ENCODE measurements around the gene VWA7.
A peak's percentile ranks its signal among the peaks of the same experiment; 100 is the strongest.

The VWA7 gene

DNA sequence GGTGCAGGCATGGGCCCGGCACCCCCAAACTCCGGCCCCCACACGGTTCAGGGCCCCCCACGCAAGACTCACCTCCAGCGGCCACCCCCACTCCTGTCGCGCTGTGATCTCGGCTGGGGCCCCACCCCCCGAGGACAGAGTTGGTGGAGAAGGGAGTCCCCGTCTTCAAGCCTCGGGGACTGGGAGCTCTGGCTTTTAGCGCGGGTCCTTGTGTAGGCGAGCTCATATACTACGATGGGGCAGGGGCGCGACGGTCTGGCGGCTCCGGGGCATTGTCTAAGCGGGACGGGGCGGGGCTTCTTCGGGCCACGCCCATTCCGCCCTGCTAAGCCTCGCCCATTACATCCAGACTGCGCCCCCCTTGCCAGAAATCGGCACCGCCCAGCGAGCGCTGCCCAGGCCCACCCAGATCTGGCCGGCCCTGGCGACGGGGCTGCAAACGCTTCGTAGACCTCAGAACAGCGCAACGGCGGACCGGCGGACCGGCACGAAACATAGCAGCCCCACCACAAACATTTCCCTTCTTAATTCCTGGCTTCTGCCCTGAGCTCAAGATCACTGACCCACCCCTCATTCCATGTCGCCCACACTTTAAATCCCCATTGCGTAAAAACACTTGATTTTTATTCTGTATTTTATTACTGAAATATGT is 47.0 kb downstream of the VWA7 start (continued):
- TF ChIP-seq ZNF544 (tag by site-specific recombination; IDR thresholded peaks at IDR 0.05) (no peak), ZNF37A (tag by site-specific recombination; IDR thresholded peaks at IDR 0.05) (no peak), REPIN1 (tag by site-specific recombination; IDR thresholded peaks at IDR 0.05; ENCODE audit: low read depth) (no peak), MZF1 (tag by site-specific recombination; IDR thresholded peaks at IDR 0.05; ENCODE audit: borderline replicate concordance) (no peak), ZNF521 (tag by site-specific recombination; IDR thresholded peaks at IDR 0.05) (no peak), ZNF202 (tag by site-specific recombination; IDR thresholded peaks at IDR 0.05; ENCODE audit: borderline replicate concordance) (no peak), SCRT1 (tag by site-specific recombination; IDR thresholded peaks at IDR 0.05; ENCODE audit: borderline replicate concordance) (no peak), ZNF670 (tag by site-specific recombination; IDR thresholded peaks at IDR 0.05; ENCODE audit: low read depth) (no peak), ZSCAN16 (tag by site-specific recombination; IDR thresholded peaks at IDR 0.05) (no peak), ZNF157 (tag by site-specific recombination; IDR thresholded peaks at IDR 0.05) (no peak), ZNF155 (tag by site-specific recombination; IDR thresholded peaks at IDR 0.05) (no peak), ZNF426 (tag by site-specific recombination; IDR thresholded peaks at IDR 0.05) (no peak), OSR2 (tag by site-specific recombination; IDR thresholded peaks at IDR 0.05) (no peak), ZNF513 (tag by site-specific recombination; IDR thresholded peaks at IDR 0.05) (no peak), MYNN (tag by site-specific recombination; IDR thresholded peaks at IDR 0.05; ENCODE audit: borderline replicate concordance) (peak; percentile 52; the same call in 1 of the 2 replicates), GLIS1 (tag by site-specific recombination; IDR thresholded peaks at IDR 0.05) (peak; percentile 89), ZNF501 (tag by site-specific recombination; IDR thresholded peaks at IDR 0.05) (peak; percentile 48; the same call in 1 of the 2 replicates), SP7 (tag by site-specific recombination; IDR thresholded peaks at IDR 0.05) (no peak), ZNF140 (tag by site-specific recombination; IDR thresholded peaks at IDR 0.05) (no peak), ZFP3 (tag by site-specific recombination; IDR thresholded peaks at IDR 0.05; ENCODE audit: low read depth) (peak; percentile 65; the same call in 1 of the 2 replicates), ZNF24 (tag by site-specific recombination; IDR thresholded peaks at IDR 0.05) (no peak), PRDM6 (tag by site-specific recombination; IDR thresholded peaks at IDR 0.05) (no peak), ZNF664 (tag by site-specific recombination; IDR thresholded peaks at IDR 0.05) (no peak), FEZF1 (tag by site-specific recombination; IDR thresholded peaks at IDR 0.05) (no peak), HOXD13 (CRISPR knock-in tag; IDR thresholded peaks at IDR 0.05; ENCODE audit: borderline replicate concordance) (no peak), ZSCAN18 (tag by site-specific recombination; IDR thresholded peaks at IDR 0.05) (no peak), ZNF529 (tag by site-specific recombination; IDR thresholded peaks at IDR 0.05; ENCODE audit: insufficient replicate concordance) (no peak), ZNF341 (tag by site-specific recombination; IDR thresholded peaks at IDR 0.05; ENCODE audit: low read depth) (peak; percentile 48; the same call in 1 of the 2 replicates), ZNF10 (tag by site-specific recombination; IDR thresholded peaks at IDR 0.05) (0 out of 2 replicates have a peak, but pooled peaks have one; percentile 29), ZIC2 (tag by site-specific recombination; IDR thresholded peaks at IDR 0.05) (peak; percentile 52; the same call in 1 of the 2 replicates), ZNF266 (tag by site-specific recombination; IDR thresholded peaks at IDR 0.05; ENCODE audit: low read depth) (no peak)
- TF ChIP-seq, protein P1, sequence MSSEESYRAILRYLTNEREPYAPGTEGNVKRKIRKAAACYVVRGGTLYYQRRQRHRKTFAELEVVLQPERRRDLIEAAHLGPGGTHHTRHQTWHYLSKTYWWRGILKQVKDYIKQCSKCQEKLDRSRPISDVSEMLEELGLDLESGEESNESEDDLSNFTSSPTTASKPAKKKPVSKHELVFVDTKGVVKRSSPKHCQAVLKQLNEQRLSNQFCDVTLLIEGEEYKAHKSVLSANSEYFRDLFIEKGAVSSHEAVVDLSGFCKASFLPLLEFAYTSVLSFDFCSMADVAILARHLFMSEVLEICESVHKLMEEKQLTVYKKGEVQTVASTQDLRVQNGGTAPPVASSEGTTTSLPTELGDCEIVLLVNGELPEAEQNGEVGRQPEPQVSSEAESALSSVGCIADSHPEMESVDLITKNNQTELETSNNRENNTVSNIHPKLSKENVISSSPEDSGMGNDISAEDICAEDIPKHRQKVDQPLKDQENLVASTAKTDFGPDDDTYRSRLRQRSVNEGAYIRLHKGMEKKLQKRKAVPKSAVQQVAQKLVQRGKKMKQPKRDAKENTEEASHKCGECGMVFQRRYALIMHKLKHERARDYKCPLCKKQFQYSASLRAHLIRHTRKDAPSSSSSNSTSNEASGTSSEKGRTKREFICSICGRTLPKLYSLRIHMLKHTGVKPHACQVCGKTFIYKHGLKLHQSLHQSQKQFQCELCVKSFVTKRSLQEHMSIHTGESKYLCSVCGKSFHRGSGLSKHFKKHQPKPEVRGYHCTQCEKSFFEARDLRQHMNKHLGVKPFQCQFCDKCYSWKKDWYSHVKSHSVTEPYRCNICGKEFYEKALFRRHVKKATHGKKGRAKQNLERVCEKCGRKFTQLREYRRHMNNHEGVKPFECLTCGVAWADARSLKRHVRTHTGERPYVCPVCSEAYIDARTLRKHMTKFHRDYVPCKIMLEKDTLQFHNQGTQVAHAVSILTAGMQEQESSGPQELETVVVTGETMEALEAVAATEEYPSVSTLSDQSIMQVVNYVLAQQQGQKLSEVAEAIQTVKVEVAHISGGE (tag by site-specific recombination; conservative IDR thresholded peaks at IDR 0.05; ENCODE audit: low read depth): 0 out of 2 replicates have a peak, but pooled peaks have one; percentile 17
